HFF-Myc (cell line): ENCODE measurements around the gene SRSF10.

ENCODE experiments used
- DNase-seq: peaks from one replicate; pipeline ENCODE4 v3.0.0-alpha.2; 2011; ENCODE audit warnings: low read depth; ENCODE audit errors: extremely low read depth
- H3K4me3 ChIP-seq: replicated peaks from 2 replicates; pipeline ENCODE4 v1.5.1; 2011; ENCODE audit warnings: low read depth, mild to moderate bottlenecking, control low read depth, low read length
- TF ChIP-seq, protein P1 (sequence below): IDR thresholded peaks from 2 replicates; pipeline ENCODE4 v1.5.1; 2012; ENCODE audit warnings: mild to moderate bottlenecking, low read depth, low read length, control low read depth; ENCODE audit errors: missing control alignments

The SRSF10 gene

DNA sequence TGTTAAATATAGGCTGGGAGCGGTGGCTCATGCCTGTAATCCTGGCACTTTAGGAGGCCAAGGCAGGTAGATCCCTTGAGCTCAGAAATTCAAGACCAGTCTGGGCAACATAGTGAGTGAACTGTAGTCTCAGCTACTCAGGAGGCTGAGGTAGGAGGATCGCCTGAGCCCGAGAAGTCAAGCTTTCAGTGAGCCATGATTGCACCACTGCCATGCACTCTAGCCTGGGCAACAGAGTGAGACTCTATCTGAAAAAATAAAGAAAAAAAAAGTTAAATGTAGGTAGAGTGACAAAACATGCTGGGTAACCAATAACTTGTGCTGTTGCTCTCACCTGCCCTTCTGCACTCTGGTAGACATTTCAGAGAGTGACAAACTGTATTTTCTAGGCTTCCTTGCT, 25.0 kb upstream of the SRSF10 start:
- no peak overlapping the region for H3K4me3 ChIP-seq
- TF ChIP-seq, protein P1, sequence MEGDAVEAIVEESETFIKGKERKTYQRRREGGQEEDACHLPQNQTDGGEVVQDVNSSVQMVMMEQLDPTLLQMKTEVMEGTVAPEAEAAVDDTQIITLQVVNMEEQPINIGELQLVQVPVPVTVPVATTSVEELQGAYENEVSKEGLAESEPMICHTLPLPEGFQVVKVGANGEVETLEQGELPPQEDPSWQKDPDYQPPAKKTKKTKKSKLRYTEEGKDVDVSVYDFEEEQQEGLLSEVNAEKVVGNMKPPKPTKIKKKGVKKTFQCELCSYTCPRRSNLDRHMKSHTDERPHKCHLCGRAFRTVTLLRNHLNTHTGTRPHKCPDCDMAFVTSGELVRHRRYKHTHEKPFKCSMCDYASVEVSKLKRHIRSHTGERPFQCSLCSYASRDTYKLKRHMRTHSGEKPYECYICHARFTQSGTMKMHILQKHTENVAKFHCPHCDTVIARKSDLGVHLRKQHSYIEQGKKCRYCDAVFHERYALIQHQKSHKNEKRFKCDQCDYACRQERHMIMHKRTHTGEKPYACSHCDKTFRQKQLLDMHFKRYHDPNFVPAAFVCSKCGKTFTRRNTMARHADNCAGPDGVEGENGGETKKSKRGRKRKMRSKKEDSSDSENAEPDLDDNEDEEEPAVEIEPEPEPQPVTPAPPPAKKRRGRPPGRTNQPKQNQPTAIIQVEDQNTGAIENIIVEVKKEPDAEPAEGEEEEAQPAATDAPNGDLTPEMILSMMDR, result no peak
- no peak for DNase-seq

DNA sequence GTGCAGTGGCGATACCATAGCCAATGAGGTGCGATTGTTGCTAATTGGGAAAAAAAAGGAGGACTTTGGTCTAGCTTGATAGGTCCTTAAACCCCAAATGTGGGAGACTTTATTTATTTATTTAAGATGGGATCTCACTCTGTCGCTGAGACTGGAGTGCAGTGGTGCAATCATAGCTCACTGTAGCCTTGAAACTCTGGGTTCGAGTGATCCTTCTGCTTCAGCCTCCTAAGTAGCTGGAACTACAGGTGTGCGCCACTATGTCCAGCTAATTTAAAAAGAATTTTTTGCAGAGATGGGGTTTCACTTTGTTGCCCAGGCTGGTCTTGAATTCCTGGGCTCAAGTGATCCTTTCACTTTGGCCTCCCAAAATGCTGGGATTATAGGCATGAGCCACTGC, 24.0 kb upstream of the SRSF10 start:
- no peak for DNase-seq
- H3K4me3 ChIP-seq, result no peak overlapping the region
- TF ChIP-seq, protein P1, result no peak

DNA sequence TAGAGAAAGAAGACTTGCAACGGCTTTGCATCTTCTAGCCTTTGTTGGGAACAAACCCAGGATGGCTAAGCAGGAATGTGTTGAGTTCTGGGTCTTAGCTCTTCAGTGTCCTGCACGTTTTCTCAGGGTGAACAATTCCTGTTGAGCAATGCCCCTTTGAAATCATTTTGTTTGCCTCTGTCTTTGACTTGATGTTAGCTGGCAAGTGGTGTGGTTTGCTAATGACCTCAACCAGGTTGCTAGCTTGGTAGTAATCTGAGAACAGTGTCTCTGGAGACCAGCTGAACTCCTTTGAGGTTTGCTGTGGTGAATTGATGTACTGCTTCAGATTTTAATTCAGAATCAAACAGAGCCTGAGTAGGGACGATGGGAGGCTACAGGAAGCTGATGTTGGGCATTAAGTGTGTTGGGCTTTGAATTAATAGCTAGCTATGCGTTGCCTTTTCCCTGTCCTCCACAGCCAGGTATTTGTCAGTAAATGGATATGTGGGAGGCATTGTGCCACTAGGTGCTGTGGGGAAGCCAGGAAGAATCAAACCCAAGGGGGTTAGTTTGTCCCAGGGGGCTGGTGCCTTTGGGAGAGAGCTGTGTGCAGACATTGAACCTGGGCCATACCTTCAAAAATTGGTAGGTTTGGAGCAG, 23.3 kb upstream of the SRSF10 start:
- TF ChIP-seq, protein P1, result no peak
- no peak overlapping the region for H3K4me3 ChIP-seq
- no peak for DNase-seq

DNA sequence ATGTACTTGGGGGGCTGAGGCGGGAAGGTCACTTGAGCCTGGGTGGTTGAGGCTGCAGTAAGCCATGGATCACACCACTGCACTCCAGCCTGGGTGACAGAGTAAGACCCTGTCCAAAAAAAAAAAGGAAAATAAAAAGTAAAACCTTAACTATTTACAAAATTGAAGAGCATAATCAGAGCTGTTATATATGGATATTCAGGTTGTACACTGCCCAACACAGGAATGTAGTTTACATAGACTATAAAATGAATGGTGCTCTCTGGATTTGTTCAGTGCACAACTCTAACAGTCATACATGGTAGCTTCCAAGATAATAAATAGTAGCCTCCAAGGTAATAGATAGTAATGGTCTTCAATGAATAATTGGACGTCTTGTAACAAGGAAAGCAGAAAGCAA, 22.6 kb upstream of the SRSF10 start:
- no peak overlapping the region for H3K4me3 ChIP-seq
- TF ChIP-seq, protein P1, result no peak
- no peak for DNase-seq

DNA sequence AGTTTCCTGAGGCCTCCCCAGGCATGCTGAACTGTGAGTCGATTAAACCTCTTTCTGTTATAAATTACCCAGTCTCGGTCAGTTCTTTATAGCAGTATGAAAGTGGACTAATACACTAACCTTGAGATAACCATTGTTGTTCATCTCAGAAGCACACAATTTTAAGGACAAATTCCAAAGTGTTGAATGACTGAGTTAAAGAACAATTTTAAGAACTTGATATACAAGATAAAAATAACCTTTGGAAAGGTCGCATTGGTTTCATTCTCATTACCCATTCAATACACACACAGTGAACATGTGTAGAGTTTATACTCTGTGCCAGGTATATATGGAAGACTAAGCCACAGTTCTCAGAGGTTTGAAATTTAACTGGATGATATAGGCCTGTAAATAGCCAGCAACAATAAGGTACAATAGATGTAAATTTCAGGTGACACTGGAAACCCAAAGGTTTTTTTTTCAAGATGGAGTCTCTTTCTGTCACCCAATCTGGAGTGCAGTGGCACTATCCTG, 19.1 kb upstream of the SRSF10 start:
- no peak for DNase-seq
- no peak overlapping the region for H3K4me3 ChIP-seq
- TF ChIP-seq, protein P1, result no peak

DNA sequence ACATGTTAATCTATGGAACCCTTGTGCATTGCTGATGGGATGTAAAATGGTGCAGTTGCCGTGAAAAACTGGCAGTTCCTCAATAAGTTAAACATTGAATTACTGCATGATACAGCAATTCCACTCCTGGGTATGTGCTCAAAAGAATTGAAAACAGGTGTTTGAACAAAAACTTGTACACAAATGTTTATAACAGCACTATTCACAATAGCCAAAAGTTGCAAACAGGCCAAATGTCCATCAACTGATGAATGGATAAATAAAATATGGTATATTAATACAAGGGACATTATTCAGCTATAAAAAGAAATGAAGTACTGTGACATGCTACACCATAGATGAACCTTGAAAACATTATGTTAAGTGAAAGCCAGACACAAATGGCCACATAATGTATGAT, 17.7 kb upstream of the SRSF10 start:
- no peak overlapping the region for H3K4me3 ChIP-seq
- TF ChIP-seq, protein P1, result no peak
- no peak for DNase-seq
